HCEC 1CT (cell line): ENCODE data around the gene FDX1.

ENCODE experiments used
- DNase-seq: peaks from one replicate; pipeline ENCODE4 v3.0.0-alpha.2; 2017

Gene FDX1

DNA sequence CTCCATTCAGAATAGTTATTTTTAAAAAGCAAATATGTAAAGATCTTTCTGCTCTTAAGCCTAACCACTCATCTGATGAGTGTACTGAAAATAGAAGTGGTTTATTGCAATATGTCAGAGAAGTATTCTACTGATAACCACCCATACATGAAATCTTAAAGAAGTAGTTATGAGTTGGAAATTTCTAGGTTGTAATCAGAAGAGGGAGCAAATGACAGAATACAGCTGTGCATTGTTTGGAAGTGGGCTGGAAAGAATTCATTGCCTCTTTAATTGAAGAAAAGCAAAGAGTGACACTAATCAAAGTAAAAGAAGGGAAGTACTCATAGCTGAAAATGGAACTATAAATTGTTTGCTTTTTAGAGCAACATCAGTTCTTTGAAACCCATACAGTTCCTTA lies 39.4 kb downstream of the FDX1 start:
- no peak for DNase-seq

- peak; percentile 74 for DNase-seq
Observed at GRCh38 chr11:110470716-110471115, 41.0 kb downstream of the FDX1 start.

DNA sequence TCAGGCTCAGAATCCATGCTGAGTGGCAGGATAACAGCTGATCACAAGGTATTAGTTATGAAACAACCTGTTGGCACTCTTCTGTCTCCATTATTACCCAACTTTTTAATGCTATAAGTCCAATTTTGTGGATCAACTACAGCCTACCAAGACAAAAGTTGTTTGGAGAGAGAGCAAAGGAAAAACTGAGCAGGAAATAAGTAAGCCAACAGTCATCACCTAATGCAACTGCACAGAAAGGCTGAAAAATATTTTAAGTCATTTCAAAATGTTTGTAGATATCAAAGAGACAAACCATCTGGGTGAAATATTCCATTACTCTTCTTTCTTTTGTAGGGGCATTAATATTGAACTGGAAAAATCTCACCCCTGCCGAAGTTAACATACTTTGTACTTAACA lies 41.6 kb downstream of the FDX1 start:
- peak; percentile 74 for DNase-seq

DNA sequence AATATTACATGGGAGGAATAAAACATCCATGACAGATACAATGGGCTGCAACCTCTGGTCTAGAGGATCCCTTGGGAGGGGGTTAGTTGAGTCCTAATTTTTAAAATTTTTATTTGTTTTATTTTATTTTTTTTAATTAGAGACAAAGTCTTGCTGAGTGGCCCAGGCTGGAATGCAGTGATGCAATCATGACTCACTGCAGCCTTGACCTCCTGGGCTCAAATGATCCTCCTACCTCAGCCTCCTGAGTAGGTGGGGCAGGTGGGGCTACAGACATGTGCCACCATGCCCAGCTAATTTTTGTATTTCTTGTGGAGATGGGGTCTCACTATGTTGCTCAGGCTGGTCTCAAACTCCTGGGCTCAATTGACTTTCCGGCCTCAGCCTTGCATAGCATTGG lies 43.1 kb downstream of the FDX1 start:
- peak; percentile 40 for DNase-seq

DNA sequence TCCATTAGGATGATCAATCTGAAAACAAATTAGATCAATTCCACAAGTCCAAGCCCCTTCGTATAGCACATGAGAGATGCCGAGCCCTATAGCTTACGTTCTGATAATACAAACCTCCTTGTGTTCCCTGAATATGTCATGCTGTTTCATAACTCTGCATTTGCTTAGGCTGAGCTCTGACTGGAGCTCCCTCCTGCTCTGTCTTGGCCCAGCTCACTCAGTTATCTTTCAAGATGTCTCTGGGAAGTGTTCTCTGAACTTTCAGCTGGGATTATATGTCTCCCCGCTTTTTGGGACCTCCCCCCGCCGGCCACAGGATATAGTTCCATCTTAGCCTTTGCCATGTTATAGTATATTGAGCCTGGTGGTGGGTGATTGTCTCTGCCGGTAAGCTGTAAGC lies 44.0 kb downstream of the FDX1 start:
- no peak for DNase-seq

DNA sequence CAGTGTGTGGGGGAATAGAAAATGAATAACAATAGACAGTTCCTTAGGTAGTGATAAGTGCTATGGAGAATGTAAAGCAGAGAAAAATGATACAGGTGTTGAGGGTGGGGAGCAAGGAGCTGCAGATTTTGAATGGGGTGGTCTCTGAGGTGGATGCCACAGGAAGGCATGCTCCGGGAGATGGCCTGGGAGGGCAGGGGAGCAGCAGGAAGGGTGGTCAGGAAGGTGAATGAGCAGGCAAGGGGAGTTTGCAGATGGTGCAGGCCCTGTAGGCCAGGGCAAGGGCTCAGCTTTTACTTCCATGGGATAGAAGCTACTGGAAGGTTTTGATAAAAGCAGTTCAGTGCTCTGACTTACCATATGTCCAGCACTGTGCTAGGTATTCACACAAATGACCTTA lies 44.8 kb downstream of the FDX1 start:
- DNase-seq = no peak

GRCh38 chr11:110475671-110476070 lies 45.9 kb downstream of the FDX1 start:
- no peak for DNase-seq

DNA sequence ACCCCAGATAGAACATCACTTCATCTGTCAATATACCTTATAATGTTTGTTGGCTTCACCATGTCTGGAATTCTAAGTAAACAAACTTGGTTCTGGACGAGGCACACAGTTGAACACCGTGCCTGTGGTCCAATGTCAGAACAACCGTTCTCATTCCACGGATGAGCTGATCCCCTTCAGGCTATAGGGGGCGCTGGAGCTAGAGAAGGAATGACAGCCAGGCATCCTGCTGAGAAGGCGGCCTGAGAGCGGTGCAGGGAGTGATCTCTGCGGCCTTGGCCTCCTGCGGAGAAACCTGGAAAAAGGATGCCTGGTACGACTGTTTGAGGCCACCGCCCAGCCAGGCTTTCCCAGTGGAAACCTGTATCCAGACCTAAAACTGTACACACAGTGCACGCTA lies 48.7 kb downstream of the FDX1 start:
- no peak for DNase-seq

GRCh38 chr11:110479108-110480101 lies 49.7 kb downstream of the FDX1 start:
- no peak for DNase-seq

- no peak for DNase-seq
Observed at GRCh38 chr11:110481523-110481922, 51.8 kb downstream of the FDX1 start.

- DNase-seq = no peak
Observed at GRCh38 chr11:110486156-110486555, 56.4 kb downstream of the FDX1 start.

- DNase-seq = no peak
Observed at GRCh38 chr11:110488446-110488845, 58.7 kb downstream of the FDX1 start.

- DNase-seq = peak; percentile 80
Observed at GRCh38 chr11:110490886-110491285, 61.1 kb downstream of the FDX1 start.

DNA sequence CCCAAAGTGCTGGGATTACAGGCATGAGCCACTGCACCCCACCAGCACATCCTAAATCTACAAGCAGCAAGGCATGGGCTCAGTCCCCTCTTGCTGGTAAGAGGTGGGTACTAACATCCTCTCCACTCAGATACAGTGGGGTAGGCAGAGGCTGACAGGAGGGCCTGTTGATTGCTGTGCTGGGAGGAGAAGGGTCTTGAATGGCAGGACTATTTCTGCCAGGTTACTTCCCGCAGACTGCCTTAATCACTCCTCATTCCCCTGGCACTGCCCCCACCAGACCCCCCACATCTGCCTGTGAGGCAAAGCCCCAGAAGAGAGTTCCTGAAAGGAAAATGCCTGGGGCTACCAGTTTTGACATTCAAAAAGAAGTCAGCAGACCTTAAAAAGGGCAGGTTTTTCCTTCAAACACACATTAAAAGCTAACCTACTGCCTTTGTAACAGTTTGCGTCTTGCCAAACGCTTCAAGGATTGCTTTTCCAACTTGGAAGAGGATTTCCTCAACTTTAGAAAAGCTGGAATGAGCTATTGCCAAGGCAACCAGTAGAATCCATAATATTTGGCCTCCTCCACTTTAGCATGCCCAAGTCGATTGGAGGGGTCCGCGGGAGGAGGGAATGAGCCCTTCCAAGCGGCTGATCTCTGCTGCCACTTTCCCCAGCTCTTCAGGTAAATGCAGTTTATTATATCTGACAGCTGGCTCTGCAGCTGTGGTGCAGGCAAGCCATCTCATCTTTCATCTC lies 62.0 kb downstream of the FDX1 start:
- no peak for DNase-seq

- no peak for DNase-seq
Observed at GRCh38 chr11:110492321-110492685, 62.6 kb downstream of the FDX1 start.

GRCh38 chr11:110493346-110493745 lies 63.6 kb downstream of the FDX1 start:
- DNase-seq = no peak

- no peak for DNase-seq
Observed at GRCh38 chr11:110497231-110497978, 67.7 kb downstream of the FDX1 start.

DNA sequence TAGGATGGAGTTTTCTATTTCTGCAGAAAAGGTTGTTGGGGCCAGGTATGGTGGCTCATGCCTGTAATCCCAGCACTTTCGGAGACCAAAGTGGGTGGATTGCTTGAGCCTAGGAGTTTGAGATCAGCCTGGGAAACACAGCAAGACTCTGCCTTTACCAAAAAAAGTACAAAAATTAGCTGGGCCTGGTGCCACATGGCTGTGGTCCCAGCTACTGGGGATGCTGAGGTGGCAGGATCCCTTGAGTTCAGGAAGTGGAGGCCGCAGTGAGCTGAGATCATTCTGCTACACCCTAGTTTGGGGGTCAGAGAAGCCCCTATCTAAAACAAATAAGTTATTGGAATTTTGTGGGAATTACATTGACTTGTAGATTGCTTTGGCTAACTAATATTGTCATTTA lies 71.7 kb downstream of the FDX1 start:
- no peak for DNase-seq

DNA sequence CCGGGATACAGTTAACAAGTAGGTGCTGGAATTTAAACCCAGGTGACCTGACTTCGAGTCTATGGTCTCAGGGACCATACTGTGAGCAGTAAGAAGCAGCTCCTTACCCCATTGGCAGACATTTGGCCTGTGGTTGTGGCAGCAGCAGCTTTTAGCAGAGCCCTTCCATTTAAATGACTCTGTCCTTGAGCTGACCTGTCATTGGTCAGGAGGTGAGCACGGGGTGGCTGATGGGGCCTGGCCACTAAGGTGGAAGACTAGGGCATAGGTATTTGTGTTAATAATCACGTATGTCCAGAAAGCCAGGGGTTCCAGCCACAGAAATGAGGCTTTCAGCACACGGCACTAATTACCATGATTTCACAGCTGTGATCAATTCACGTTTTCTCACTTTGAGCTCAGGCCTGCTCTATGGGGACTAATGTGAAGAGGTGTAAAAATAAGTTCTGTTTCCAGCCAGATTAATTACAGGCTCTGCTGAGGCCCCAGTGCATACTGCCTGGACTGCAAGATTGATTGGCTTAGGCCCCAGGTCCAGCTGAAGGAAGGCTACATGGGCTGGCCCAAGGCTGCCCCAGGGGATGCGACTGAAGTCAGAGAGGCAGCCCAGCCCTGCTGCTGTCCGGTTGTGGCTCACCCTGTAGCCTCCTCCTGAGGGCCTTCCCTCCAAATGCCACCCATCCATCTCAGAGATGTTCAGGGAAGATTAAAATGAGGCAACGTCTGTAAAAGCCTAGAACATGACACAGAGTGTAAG lies 76.0 kb downstream of the FDX1 start:
- no peak for DNase-seq

GRCh38 chr11:110507328-110507727 lies 77.6 kb downstream of the FDX1 start:
- no peak for DNase-seq

DNA sequence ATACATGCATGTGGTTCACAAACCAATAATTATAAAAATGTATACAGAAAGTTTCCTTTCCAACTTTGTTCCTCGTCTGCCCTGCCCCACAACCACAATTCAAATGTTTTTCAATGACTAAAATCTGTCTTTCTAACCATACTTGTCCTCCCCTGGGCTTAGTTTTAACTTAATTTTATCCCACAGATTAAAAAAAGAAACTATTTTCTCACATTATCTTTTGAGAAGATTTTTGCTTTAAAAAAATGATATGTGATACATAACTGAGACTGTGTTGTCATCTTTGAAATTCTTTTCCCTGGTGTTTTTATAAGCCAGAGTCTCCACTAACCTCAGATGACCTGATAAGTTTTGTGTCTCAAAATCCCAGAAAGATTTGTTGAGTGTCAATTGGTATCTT lies 79.0 kb downstream of the FDX1 start:
- DNase-seq = no peak

DNA sequence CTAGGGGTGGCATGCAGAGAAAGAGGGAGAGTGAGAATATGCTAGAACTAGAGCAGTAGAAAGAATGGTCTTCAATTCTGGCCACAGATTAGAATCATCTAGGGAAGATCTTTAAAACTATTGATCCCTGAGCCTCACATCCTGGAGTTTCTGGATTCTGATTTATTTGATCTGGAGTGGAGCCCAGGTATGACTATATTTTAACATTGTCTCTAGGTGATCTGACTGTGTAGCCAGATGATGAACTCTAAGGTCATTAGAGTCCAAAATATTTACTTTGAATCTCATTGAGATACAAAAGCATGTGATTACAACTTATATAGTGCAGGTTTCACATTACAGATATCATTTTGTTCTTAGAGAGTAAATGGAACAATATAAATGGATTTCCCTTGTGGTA lies 79.7 kb downstream of the FDX1 start:
- DNase-seq = no peak

DNA sequence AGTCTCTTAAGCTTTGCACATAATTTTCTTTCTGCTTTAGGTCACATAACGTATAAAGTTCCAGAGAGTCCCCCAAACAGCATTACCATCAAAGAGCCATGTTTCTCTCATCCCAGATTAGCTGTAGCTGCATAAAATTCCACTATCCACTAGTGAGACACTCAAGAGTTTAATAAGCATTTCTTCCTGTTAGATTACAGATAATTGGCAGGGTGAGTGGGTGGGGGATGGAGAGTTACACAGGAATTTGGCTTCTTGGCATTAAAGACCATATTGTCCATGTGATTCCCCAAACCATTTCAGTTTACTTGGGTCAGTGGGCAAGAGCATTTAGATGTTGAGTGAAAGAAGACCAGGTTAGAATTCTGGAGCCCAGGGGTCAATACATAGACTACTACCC lies 82.3 kb downstream of the FDX1 start:
- DNase-seq = no peak
